Activated CD4-positive, alpha-beta T cell treated with anti-CD3 and anti-CD28 coated beads, Interleukin-10, Interleukin-2, amounts not matched to agents 100 ng/mL and 50 ng/mL, durations not matched to agents 16 hours and 8 hours (primary cell): ENCODE measurements around the gene CEBPB.
"Not testable (repeated sequence)": the region's sequence is repeated elsewhere in the genome, so short reads cannot be mapped to it uniquely, and the experiment has no call there.

ENCODE experiments used
- DNase-seq: peaks from one replicate; pipeline ENCODE4 v3.0.0-alpha.2; 2020

The CEBPB gene

DNA sequence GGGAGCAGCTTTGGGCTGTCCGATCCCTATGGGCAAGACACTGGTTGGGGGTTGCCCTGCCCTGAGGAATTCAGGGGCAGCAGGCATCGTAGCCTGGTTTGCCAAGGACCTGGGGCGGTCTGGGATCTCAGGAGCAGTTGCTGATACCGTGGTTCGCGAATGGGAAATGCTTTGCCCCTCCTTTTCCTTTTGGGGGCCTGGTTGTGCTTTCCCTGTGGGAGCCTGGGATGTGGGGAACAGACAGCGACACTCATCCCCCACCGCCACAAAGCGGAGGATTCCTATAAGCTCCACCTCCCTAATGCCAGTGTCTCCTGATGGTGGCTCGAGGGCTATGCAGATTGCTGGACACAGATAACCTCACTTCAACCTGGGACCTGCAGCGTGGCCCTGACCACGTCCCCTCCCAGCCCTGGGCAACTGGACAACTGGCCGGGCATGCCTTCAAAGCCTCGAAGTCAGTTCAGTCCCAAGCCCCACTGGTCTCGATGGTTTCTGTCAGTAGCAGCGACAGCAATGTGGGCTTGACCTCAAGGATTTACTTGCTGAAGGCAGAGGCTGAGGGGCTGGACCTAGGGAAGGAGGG is 3.3 kb downstream of the CEBPB start:
- no peak for DNase-seq

DNA sequence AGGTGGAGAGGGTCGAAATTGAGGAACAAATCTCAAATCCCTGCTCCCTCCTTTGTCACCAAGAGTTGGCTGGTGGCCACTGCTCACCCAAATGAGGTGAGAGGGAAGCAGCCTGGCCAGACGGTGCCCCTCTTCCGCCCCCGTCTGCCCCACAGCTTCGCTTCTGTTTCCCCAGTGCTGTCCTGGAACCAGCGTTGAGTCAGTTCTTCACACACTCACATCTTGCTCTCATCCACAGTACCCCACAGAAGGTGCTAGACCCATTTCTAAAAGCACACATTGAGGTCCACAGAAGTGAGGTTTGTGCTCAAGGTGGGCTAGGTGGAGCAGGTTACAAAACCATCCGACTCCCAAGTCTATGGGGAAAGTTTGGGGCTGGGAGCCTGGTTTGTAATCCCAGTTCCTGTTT is 3.8 kb downstream of the CEBPB start:
- no peak for DNase-seq

DNA sequence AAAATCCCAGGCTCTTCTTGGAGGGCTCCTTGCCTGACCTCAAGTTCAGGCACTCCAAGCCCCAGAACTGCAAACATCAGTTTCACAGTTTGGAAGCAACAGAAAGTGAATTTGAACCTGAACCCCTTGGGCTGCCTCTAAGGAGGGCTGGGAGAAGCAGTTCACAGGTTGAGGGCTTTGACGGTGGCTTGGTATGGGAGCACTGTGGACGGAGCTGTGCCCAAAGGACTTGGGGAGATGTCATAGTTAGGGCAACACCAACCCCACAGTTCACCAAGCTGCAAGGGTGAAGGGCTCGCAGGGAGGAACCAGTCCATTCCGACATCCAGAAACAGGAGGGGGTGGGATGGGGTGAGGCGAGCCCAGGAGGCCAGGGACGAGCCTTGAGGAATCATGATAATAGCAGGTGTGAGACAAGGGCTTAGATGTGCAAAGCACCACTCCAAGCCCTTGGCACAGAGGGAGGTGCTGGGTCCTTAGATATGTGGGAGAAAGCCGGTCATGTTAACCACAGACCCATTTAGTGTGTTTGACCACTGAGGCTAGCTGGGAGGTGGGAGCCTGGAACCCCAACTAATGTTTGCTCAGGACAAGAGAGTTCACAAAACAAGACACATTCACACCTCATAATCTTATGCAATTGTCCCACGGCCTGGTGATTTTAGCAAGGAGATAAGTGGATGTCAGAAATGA is 4.3 kb downstream of the CEBPB start:
- no peak for DNase-seq

DNA sequence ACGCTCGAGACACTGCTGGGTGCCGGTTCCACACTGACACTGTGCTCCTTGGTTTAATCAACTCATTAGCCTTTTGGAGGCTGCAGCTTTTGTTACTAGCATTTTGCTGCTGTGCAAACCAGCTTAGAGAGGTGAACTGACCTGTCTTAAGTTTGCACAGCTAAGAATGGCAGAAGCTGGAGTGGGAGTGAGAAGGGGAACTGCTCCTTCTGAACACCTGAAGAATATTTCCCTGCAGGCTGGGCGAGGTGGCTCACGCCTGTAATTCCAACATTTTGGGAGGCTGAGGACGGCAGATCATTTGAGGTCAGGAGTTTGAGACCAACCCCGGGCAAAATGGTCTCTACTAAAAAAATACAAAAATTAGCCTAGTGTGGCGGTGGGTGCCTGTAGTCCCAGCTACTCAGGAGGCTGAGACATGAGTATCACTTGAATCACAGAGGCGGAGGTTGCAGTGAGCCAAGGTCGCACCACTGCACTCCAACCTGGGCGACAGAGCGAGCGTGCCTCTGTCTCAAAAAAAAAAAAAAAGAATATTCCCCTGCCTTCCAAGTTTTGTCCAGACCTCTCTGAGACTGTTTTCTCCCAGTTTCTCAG is 5.0 kb downstream of the CEBPB start:
- no peak for DNase-seq

DNA sequence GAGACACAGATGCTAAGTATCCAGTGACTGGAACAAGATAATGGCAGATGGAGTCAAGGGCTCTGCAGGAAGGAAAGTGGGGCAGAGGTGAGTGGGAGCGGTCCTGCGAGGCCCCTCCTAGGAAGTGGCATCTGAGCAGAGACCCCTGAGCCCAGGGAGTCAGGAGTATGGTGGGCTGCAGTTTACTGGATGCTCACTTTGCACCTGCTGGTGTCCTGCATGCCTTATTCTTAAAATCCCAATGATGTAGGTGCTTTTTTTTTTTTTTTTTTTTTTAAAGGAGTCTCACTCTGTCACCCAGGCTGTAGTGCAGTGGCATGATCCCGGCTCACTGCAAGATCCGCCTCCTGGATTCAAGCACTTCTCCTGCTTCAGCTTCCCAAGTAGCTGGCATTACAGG is 5.6 kb downstream of the CEBPB start:
- DNase-seq, result no peak

DNA sequence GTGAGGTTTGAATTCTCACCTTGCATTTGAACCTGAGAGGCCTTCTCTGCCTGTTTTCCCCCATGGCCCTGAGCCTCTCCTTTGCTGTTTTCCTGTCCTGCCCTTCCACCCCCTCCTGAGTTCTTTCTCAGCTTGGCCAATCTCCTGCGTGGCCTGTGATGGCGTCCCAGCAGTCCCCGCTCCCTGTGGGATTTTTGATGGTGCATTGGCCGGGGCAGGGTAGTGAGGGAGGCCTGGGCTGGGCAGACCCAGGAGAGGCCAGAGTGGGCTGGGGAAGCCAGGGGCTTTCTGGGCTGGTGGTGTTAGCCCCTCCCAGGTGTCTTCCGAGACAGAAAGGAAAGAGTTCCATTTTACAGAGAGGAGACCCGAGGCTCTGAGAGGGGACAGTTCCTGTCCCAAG is 6.3 kb downstream of the CEBPB start:
- DNase-seq, result no peak

DNA sequence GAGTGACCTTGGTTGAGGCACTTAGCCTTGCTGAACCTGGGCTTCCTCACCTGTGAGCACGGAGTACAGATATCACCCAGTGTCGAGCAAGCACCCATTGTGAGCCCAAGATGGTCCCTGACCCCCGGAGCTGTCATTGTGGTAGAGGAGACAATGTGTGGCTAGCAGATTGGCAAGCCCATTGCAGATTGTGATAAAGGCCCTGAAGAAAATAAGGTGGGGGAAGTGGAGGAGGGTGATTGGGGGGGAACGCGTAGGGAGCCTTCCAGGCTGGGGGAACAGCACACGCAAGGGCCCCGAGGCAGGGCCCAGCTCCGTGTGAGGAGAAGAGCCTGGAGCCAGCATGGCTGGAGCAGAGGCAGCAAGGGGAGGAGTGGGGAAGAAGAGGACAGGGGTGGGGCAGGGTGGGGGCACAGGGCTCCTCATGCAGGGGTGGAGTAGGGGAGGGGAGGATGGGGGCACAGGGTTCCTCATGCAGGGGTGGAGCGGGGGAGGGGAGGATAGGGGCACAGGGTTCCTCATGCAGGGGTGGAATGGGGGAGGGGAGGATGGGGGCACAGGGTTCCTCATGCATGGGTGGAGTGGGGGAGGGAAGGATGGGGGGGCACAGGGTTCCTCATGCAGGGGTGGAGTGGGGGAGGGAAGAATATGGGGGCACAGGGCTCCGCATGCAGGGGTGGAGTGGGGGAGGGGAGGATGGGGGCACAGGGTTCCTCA is 7.0 kb downstream of the CEBPB start:
- DNase-seq, result no peak

DNA sequence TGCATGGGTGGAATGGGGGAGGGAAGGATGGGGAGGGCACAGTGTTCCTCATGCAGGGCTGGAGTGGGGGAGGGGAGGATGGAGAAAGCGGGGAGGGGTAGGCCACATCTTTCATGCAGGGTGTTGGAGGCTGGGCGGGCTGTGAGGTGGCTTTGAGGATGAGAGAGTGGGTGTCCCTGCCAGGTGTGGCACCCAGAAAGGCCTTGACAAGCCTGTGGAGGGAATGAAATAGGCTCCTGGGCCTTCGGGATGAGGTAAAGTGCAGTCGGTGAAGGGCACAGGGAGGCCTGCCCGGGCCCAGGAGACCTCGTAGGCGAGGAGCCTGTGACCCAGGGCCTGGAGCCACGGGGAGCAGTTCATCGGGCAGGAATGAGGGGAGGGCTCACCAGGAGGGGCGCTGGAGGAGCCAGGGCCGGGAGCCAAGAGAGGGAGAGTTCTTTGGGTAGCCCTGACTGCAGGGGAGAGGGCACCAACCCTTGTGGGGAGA is 7.6 kb downstream of the CEBPB start:
- no peak for DNase-seq

DNA sequence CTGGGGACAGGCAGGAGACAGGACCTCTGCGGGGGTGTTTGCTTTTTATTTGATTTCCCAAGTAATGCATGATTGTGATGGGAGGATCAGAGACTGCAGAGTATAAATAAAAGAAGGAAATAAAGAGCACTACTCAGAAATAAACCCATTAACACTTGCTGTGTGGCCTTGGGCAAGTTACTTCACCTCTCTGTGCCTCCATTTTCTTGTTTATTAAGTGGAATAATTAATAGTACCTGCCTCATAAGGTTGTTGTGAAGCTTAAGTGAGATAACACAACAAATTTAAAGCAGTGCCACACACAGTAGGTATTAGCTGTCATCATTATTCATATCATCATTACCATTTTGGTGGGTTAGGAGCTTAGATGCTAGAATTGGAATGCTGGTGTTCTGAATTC is 8.1 kb downstream of the CEBPB start:
- DNase-seq, result no peak

DNA sequence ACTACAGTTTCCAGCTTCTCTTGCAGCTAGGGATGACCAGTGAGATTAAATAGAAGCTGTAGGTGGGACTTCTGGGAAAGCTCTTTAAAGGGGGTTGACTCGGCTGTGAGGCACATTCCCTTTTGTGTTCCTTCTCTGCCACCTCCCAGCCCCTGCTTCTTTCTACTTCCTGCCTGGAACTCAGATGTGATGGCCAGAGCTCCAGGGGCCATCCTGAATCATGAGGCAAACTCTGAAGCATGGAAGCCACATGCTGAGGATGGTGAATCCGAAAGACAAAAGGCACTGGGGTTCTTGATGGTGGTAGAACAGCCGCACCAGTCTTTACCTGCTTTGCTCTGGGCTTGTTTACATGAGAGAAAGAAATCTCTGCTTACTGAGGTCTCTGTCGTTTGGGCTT is 9.1 kb downstream of the CEBPB start:
- DNase-seq, result no peak

DNA sequence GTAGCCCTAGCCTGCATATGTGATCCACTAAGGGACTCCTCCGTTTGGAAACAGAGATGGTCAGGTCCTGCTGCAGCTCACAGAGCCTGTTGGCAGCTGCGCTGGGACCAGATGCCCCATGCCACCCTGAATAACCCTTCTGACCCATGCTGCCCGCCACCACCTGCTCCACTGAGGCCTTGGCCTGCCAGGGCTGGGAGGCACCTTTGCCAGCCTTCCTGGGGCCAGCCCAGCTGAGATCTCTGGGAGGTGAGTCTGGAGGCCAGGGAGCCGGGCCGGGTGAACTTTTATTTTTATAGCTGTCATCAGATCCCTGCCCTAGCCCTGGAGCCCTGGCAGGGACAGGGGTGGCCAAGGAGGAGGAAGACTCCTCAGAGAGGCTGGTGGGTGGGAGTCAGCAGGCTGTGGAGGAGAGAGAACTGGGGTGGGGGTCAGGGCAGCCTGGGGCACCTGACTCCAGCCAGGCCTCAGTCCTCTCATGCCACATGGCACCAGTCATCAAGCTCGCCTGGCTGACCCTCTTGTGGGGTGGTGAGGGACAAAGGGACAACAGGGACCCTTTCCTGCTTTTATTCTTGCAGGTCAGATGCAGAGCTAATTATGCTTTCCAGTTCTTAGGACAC is 10.0 kb downstream of the CEBPB start:
- DNase-seq, result no peak

DNA sequence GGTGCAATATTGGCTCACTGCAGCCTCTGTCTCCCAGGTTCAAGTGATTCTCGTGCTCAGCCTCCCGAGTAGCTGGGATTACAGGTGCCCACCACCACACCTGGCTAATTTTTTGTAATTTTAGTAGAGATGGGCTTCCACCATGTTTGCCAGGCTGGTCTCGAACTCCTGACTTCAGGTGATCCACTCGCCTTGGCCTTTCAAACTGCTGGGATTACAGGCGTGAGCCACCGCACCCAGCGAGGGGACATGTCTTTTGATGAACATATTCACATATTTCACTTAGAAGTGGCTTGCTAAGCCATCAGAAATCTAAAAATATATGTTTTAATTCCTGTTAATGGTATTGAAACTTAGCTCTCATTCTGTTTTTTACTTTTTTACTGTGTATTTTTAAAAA is 11.1 kb downstream of the CEBPB start:
- not testable (repeated sequence) for DNase-seq

DNA sequence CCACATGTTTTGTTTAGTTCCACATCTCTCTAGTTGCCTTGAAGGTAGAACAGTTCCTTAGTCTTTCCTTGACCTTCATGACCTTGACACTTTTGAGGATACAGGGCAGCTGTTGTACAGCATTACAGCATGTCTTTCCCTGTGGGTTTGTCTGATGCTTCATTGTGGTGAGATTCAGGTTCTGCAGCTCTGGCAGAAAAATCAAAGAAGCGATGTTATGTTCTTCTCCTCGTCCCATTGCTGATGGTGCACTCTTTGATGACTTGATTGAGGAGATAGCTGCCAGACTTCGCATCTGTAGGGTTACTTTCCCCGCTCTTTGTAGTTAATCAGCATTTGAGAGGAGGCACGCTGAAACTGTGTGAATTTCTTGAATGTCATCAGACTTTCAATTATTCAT is 12.0 kb downstream of the CEBPB start:
- no peak for DNase-seq

DNA sequence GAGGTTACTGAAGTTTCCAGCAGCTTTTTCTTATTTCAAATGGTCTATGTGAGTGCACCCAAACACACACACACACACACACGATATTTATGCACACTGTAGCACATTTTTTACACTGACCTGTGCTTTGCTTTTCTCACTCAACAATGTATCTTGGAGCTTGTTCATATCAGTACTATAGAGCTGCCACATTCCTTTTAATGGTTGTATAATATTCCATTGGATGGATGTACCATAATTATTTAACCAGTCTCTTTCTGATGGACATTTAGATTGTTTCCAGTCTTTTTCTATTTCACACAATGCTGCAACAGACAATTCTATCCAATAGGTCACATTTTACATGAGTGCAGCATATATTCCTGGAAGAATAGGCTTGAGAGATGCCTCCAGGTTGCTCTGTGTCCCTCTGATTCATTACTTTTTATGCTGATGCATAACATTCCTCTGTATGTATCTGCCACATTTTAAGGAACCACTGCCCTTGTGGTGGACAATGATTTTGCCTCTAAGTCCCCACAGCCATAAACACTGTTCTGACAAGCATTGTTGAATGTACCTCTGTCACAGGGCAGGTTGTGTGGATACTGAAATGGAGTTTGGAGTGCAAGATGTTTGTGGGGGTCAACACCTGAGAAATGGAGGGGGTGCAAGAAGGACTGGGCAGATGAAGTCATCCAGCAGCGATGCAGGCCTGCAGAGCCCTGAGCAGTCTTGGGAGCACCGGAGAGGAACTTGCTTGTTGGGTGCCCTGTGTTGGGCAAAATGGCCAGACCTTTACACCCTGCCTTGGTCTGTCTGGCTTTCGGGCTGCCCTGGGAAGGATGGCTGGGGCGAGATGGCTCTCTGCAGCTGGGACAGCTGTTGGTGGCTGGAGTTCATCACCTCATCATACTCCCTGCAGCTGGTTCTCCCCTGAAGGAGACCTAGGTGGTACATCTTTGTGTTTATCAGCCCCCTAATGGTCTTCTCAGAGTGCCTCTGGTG is 13.6 kb downstream of the CEBPB start:
- DNase-seq, result no peak

DNA sequence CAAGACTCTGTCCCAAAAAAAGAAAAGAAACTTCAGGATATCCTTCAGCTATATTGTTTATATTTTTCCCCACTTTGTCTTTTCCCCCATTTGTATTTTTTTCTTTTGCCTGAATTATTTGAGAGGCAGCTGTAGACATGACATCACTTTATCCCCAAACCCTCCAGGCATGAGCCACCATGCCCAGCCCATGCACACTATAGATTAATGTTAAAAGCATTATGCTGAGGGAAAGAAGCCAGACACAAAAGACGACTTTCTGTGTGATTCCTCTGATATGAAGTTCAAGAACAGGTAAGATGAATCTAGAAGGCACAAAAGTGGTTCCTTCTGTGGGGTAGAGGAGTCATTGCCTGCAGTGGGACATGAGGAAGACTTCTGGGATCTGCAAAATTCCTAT is 16.4 kb downstream of the CEBPB start:
- DNase-seq, result no peak

DNA sequence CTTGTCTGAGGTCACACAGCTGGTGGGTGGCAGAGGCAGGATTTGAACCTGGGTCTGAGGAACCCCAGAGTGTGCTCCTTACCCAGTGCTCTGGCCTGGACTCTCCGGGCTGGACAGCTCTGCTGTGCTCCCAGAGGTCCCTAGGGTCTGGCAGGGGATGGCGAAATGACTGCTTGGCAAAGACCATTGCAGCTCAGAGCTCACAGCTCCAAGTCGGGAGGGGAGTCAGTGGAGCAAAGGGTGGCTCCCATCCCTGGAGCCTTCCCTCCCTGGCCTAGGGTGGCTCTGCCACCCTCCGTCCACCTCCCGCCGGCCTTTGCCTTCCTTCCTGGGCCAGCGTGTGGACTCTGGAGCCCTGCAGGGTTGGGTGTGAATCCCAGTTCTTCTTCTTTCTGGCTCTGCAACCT is 17.5 kb downstream of the CEBPB start:
- DNase-seq, result no peak

DNA sequence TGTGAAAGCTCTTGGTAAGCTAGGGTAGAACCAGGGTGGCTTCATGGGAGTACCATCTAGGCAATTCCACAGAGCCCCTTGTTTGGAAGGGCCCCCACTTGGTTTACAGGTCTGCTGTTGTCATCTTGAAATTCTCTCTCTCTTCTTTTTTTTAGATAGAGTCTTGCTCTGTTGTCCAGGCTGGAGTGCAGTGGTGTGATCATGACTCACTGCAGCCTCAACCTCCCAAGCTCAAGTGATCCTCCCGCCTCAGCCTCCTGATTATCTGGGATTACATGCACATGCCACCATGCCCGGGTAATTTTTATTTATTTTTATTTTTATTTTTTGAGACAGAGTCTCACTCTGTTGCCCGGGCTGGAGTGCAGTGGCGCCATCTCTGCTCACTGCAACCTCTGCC is 18.2 kb downstream of the CEBPB start:
- not testable (repeated sequence) for DNase-seq

DNA sequence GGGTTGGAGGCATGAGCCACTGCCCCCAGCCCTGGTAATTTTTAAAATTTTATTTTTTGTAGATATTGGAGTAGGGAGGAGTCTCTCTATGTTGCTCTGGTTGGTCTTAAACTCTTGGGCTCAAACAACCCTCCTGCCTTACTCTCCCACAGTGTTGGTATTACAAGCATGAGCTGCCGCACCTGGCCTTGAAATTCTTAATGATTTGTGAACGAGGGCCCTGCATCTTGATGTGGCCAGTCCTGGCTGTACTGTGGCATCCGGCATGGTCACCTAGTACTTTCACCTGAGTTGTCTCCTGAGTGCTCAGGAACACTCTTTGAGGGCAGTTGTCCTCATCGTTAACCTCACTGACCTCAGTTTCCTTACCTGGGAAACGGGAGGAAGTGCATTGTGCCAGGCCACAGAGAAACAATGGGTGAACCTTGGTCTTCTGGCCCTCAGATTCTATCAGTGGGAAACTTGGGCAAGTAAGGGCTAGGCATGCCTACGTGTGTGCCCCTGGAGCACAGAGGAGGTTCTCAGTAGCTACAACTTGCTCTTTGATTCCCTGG is 19.5 kb downstream of the CEBPB start:
- DNase-seq, result no peak

DNA sequence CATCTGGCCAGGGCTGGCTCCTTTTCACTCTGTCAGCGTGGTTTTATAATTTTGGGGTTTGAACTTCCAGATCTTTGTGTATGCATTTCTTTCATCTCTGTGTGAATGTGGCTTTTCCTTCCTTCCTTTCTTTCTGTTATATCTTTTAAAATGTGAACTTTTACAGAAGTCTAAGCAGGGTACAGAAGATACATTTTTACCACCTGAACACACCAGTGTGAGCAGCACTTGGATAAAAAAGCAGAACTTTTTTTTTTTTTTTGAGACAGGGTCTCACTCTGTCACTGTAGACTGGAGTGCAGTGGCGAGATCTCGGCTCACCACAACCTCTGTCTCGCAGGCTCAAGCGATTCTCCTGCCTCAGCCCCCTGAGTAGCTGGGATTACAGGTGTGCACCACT is 20.5 kb downstream of the CEBPB start:
- DNase-seq, result no peak

DNA sequence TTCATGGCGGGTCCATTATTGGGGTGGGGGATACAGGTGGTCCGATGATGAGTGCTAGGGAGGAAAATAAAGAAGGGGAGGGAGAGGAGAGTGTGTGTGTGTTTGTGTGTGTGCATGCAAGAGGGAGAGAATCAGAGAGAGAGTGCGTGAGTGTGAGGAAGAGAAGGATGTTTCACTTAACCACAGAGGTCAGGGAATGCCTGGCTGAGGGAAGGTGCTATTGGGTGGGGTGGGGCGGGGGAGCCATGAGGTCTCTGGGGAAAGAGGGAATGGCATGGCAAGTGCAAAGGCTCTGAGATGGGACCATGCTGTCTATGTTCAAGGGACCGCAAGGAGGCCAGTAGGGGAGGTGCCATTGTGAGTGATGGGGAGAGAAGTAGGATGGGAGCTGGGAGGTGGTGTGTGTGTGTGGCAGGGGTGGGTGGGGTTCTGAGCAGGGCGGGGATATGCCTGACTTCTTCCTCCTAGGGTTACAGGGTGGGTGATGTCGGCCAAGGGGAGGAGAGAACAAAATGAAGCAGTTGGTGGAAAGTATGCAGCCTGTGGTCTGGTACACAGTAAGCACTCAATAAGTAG is 23.0 kb downstream of the CEBPB start:
- no peak for DNase-seq

DNA sequence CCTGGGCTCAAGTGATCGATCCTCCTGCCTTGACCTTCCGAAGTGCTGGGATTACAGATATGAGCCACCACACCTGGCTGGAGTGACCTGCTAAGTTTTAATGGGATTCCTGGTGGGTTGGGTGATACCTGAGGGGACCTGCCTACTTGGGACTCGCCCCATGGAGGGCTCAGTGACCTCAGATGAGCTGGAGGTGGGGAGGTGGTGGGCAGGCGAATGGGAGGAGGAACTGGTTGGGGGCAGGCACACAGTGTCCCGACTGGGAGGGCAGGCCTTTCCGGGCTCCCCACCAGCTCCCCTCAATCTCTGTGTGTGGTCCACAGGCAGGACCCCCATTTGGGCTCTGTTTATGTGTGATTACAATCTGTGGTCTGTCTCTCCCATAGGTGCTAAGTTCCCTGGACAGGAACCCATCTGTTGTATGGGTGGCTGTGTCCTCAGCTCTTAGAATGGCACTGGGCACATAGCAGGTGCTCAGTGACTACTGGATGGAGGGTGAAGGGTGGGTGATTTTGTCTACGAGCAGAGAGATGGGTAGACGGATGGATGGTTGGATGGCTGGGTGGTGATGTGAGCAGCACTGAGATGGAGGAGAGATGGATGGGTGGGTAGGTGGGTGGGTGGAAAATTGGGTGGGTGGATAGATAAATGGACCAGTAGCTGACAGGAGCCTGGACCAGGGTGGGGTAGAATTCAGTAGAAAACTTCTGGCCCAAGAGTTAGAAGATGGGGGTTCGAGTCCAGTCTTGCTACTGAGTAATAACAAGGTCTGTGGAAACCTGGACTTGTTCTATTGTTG is 23.8 kb downstream of the CEBPB start:
- DNase-seq, result no peak
